GM23338 (cell line): ENCODE measurements around the gene C15orf40. TPM values are rescaled to one million over a fixed set of nuclear protein-coding genes. Genes with fewer than 3 reads are reported as not detected.

Source experiments
- ATAC-seq: fragments of 200-7000 bp; cut with Tn5 transposase; 3 replicates; pipeline ENCODE4 v1.9.1; 2020
- DNase-seq: peaks from one replicate; pipeline ENCODE4 v3.0.0-alpha.2; 2015; ENCODE audit warnings: low spot score
- H2AFZ ChIP-seq: fragments of 200-600 bp; sonication (generic); 2 replicates; pipeline ENCODE4 v1.8.0; 2016; ENCODE audit warnings: antibody characterized with exemption, mild to moderate bottlenecking, moderate library complexity
- H3F3A ChIP-seq: fragments of 200-600 bp; sonication (generic); replicated peaks from 2 replicates; pipeline ENCODE4 v1.8.0; 2017; ENCODE audit warnings: antibody characterized with exemption, mixed run types, low read depth
- H3K27ac ChIP-seq: fragments of 200-600 bp; sonication (generic); 2 replicates; pipeline ENCODE4 v1.6.1; 2016; ENCODE audit warnings: low read depth
- H3K27me3 ChIP-seq: fragments of 200-600 bp; sonication (generic); 2 replicates; pipeline ENCODE4 v1.8.0; 2016; ENCODE audit warnings: mild to moderate bottlenecking, mixed run types, moderate library complexity; ENCODE audit not compliant: insufficient read depth
- H3K36me3 ChIP-seq: fragments of 200-600 bp; sonication (generic); 2 replicates; pipeline ENCODE4 v1.8.0; 2016; ENCODE audit warnings: mild to moderate bottlenecking; ENCODE audit not compliant: insufficient read depth
- H3K4me1 ChIP-seq: fragments of 200-600 bp; sonication (generic); 2 replicates; pipeline ENCODE4 v1.8.0; 2016; ENCODE audit warnings: mild to moderate bottlenecking, moderate library complexity; ENCODE audit not compliant: insufficient read depth
- H3K4me2 ChIP-seq: fragments of 200-600 bp; sonication (generic); 2 replicates; pipeline ENCODE4 v1.7.1; 2017; ENCODE audit warnings: mixed run types
- H3K4me3 ChIP-seq: fragments of 200-600 bp; sonication (generic); 2 replicates; pipeline ENCODE4 v1.6.1; 2016; ENCODE audit warnings: mixed run types
- H3K79me2 ChIP-seq: fragments of 200-600 bp; sonication (generic); replicated peaks from 2 replicates; pipeline ENCODE4 v1.8.0; 2017; ENCODE audit warnings: mild to moderate bottlenecking; ENCODE audit not compliant: insufficient read depth
- H3K9me2 ChIP-seq: fragments of 200-600 bp; sonication (generic); 2 replicates; pipeline ENCODE4 v1.8.0; 2017; ENCODE audit not compliant: insufficient read depth
- H4K20me1 ChIP-seq: fragments of 200-600 bp; sonication (generic); replicated peaks from 2 replicates; pipeline ENCODE4 v1.8.0; 2017; ENCODE audit warnings: mild to moderate bottlenecking; ENCODE audit not compliant: insufficient read depth
- H3K27ac Mint-ChIP-seq: 2 replicates; pipeline ENCODE4 v1.8.0; 2020; ENCODE audit warnings: inconsistent platforms, mild to moderate bottlenecking, moderate library complexity, mixed read lengths
- H3K27me3 Mint-ChIP-seq: 3 replicates; pipeline ENCODE4 v1.8.0; 2022; ENCODE audit warnings: low read depth, mild to moderate bottlenecking, moderate library complexity, mixed read lengths, inconsistent platforms; ENCODE audit not compliant: insufficient read depth, poor library complexity
- H3K36me3 Mint-ChIP-seq: 3 replicates; pipeline ENCODE4 v1.8.0; 2021; ENCODE audit warnings: low read depth, mild to moderate bottlenecking, inconsistent platforms, moderate library complexity, mixed read lengths
- H3K4me1 Mint-ChIP-seq: 3 replicates; pipeline ENCODE4 v1.8.0; 2020; ENCODE audit warnings: mild to moderate bottlenecking, inconsistent platforms, mixed read lengths
- H3K4me3 Mint-ChIP-seq: 3 replicates; pipeline ENCODE4 v1.8.0; 2021; ENCODE audit warnings: moderate library complexity, mild to moderate bottlenecking, inconsistent platforms, mixed read lengths
- H3K9me3 Mint-ChIP-seq: 3 replicates; pipeline ENCODE4 v1.8.0; 2020; ENCODE audit warnings: moderate library complexity, mild to moderate bottlenecking, inconsistent platforms, mixed read lengths
- CREB1 ChIP-seq: fragments of 250-450 bp; sonication (Bioruptor Pico); IDR thresholded peaks from 2 replicates; pipeline ENCODE4 v1.5.0; 2020; ENCODE audit warnings: low read depth, mild to moderate bottlenecking, moderate library complexity
- EZH2 ChIP-seq: fragments of 200-600 bp; sonication (generic); IDR thresholded peaks from one replicate; pipeline ENCODE4 v1.8.0; 2017; ENCODE audit warnings: antibody characterized with exemption, mild to moderate bottlenecking, low read depth; ENCODE audit not compliant: unreplicated experiment
- EZH2phosphoT487 ChIP-seq: fragments of 200-600 bp; sonication (generic); IDR thresholded peaks from one replicate; pipeline ENCODE4 v1.8.1; 2018; ENCODE audit warnings: antibody characterized with exemption; ENCODE audit not compliant: unreplicated experiment
- JUNB ChIP-seq: IDR thresholded peaks from one replicate; pipeline ENCODE4 v1.6.1; 2016; ENCODE audit warnings: antibody characterized with exemption; ENCODE audit not compliant: unreplicated experiment
- NANOG ChIP-seq: IDR thresholded peaks from 2 replicates; pipeline ENCODE4 v1.6.1; 2016; ENCODE audit warnings: antibody characterized with exemption, borderline replicate concordance
- POLR2AphosphoS5 ChIP-seq: IDR thresholded peaks from 2 replicates; pipeline ENCODE4 v1.6.1; 2016; ENCODE audit warnings: antibody characterized with exemption, low read depth
- STAT1 ChIP-seq: IDR thresholded peaks from one replicate; pipeline ENCODE4 v1.6.1; 2016; ENCODE audit warnings: antibody characterized with exemption; ENCODE audit not compliant: unreplicated experiment
- ZNF114 ChIP-seq: fragments of 250-450 bp; sonication (Bioruptor Pico); IDR thresholded peaks from 2 replicates; pipeline ENCODE4 v1.5.0; 2020; ENCODE audit warnings: mild to moderate bottlenecking, moderate library complexity
- ZNF331 ChIP-seq: fragments of 250-450 bp; sonication (Bioruptor Pico); IDR thresholded peaks from 2 replicates; pipeline ENCODE4 v1.5.0; 2020; ENCODE audit warnings: low read depth, mild to moderate bottlenecking, moderate library complexity
- polyA plus RNA-seq: library from polyadenylated mRNA; unstranded; fragments of >200 nt; fragmentation: Nextera tagmentation; extraction: Ambion mirVana; gene quantifications from 2 replicates; pipeline ENCODE4 v1.2.1, GENCODE V29; 2016
- total RNA-seq: library from RNA; depleted of rRNA; stranded (reverse); fragments of >200 nt; shearing (Covaris generic); gene quantifications from 2 replicates; pipeline ENCODE4 v1.2.3, GENCODE V29; 2014
- TF ChIP-seq, protein P1 (sequence below): IDR thresholded peaks from one replicate; pipeline ENCODE4 v1.6.1; 2018; ENCODE audit warnings: antibody characterized with exemption; ENCODE audit not compliant: unreplicated experiment
- TF ChIP-seq, protein P2 (sequence below): IDR thresholded peaks from 2 replicates; pipeline ENCODE4 v1.6.1; 2016; ENCODE audit warnings: antibody characterized with exemption
- TF ChIP-seq, protein P3 (sequence below), 2 experiments: fragments of 200-600 bp in 1 of 2; sonication (generic) in 1 of 2; conservative IDR thresholded peaks; 2 replicates each; pipeline versions ENCODE4 v1.5.1 to v1.6.1; 2016 to 2017; ENCODE audit warnings: antibody characterized with exemption in 2 of 2, low read depth in 2 of 2, mild to moderate bottlenecking in 2 of 2, moderate library complexity in 1 of 2
- TF ChIP-seq, protein P4 (sequence below): fragments of 250-450 bp; sonication (Bioruptor Pico); IDR thresholded peaks from 2 replicates; pipeline ENCODE4 v1.5.0; 2020; ENCODE audit warnings: mild to moderate bottlenecking, moderate library complexity

C15orf40 gene
- total and polyA plus RNA-seq, 2 experiments from 2014 or later: 7.3 to 26.3 TPM

DNA sequence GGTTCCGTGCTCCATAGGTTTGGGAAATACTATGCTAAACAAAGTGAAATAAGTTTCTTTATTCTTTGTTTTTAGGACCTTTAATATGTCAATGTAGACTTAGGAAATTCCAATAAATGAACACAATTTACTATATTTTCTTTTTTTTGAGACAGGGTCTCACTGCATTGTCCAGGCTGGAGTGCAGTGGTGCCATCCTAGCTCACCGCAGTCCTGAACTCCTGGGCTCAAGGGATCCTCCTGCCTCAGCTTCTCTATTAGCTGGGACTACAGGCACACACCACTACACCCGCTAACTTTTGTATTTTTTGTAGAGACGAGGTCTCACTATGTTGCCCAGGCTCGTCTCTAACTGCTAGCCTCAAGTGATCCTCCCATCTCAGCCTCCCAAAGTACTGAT lies 46.5 kb downstream of the C15orf40 start:
- TF ChIP-seq, protein P1, sequence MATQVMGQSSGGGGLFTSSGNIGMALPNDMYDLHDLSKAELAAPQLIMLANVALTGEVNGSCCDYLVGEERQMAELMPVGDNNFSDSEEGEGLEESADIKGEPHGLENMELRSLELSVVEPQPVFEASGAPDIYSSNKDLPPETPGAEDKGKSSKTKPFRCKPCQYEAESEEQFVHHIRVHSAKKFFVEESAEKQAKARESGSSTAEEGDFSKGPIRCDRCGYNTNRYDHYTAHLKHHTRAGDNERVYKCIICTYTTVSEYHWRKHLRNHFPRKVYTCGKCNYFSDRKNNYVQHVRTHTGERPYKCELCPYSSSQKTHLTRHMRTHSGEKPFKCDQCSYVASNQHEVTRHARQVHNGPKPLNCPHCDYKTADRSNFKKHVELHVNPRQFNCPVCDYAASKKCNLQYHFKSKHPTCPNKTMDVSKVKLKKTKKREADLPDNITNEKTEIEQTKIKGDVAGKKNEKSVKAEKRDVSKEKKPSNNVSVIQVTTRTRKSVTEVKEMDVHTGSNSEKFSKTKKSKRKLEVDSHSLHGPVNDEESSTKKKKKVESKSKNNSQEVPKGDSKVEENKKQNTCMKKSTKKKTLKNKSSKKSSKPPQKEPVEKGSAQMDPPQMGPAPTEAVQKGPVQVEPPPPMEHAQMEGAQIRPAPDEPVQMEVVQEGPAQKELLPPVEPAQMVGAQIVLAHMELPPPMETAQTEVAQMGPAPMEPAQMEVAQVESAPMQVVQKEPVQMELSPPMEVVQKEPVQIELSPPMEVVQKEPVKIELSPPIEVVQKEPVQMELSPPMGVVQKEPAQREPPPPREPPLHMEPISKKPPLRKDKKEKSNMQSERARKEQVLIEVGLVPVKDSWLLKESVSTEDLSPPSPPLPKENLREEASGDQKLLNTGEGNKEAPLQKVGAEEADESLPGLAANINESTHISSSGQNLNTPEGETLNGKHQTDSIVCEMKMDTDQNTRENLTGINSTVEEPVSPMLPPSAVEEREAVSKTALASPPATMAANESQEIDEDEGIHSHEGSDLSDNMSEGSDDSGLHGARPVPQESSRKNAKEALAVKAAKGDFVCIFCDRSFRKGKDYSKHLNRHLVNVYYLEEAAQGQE: no peak
- no peak for TF ChIP-seq ZNF331
- TF ChIP-seq, protein P2, sequence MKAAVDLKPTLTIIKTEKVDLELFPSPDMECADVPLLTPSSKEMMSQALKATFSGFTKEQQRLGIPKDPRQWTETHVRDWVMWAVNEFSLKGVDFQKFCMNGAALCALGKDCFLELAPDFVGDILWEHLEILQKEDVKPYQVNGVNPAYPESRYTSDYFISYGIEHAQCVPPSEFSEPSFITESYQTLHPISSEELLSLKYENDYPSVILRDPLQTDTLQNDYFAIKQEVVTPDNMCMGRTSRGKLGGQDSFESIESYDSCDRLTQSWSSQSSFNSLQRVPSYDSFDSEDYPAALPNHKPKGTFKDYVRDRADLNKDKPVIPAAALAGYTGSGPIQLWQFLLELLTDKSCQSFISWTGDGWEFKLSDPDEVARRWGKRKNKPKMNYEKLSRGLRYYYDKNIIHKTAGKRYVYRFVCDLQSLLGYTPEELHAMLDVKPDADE: no peak
- no peak for TF ChIP-seq EZH2phosphoT487
- TF ChIP-seq JUNB: no peak
- TF ChIP-seq STAT1: no peak
- TF ChIP-seq, protein P3, sequence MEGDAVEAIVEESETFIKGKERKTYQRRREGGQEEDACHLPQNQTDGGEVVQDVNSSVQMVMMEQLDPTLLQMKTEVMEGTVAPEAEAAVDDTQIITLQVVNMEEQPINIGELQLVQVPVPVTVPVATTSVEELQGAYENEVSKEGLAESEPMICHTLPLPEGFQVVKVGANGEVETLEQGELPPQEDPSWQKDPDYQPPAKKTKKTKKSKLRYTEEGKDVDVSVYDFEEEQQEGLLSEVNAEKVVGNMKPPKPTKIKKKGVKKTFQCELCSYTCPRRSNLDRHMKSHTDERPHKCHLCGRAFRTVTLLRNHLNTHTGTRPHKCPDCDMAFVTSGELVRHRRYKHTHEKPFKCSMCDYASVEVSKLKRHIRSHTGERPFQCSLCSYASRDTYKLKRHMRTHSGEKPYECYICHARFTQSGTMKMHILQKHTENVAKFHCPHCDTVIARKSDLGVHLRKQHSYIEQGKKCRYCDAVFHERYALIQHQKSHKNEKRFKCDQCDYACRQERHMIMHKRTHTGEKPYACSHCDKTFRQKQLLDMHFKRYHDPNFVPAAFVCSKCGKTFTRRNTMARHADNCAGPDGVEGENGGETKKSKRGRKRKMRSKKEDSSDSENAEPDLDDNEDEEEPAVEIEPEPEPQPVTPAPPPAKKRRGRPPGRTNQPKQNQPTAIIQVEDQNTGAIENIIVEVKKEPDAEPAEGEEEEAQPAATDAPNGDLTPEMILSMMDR (conservative IDR thresholded peaks at IDR 0.05; ENCODE audit: low read depth in 2 of 2): no peak
- TF ChIP-seq, protein P4, sequence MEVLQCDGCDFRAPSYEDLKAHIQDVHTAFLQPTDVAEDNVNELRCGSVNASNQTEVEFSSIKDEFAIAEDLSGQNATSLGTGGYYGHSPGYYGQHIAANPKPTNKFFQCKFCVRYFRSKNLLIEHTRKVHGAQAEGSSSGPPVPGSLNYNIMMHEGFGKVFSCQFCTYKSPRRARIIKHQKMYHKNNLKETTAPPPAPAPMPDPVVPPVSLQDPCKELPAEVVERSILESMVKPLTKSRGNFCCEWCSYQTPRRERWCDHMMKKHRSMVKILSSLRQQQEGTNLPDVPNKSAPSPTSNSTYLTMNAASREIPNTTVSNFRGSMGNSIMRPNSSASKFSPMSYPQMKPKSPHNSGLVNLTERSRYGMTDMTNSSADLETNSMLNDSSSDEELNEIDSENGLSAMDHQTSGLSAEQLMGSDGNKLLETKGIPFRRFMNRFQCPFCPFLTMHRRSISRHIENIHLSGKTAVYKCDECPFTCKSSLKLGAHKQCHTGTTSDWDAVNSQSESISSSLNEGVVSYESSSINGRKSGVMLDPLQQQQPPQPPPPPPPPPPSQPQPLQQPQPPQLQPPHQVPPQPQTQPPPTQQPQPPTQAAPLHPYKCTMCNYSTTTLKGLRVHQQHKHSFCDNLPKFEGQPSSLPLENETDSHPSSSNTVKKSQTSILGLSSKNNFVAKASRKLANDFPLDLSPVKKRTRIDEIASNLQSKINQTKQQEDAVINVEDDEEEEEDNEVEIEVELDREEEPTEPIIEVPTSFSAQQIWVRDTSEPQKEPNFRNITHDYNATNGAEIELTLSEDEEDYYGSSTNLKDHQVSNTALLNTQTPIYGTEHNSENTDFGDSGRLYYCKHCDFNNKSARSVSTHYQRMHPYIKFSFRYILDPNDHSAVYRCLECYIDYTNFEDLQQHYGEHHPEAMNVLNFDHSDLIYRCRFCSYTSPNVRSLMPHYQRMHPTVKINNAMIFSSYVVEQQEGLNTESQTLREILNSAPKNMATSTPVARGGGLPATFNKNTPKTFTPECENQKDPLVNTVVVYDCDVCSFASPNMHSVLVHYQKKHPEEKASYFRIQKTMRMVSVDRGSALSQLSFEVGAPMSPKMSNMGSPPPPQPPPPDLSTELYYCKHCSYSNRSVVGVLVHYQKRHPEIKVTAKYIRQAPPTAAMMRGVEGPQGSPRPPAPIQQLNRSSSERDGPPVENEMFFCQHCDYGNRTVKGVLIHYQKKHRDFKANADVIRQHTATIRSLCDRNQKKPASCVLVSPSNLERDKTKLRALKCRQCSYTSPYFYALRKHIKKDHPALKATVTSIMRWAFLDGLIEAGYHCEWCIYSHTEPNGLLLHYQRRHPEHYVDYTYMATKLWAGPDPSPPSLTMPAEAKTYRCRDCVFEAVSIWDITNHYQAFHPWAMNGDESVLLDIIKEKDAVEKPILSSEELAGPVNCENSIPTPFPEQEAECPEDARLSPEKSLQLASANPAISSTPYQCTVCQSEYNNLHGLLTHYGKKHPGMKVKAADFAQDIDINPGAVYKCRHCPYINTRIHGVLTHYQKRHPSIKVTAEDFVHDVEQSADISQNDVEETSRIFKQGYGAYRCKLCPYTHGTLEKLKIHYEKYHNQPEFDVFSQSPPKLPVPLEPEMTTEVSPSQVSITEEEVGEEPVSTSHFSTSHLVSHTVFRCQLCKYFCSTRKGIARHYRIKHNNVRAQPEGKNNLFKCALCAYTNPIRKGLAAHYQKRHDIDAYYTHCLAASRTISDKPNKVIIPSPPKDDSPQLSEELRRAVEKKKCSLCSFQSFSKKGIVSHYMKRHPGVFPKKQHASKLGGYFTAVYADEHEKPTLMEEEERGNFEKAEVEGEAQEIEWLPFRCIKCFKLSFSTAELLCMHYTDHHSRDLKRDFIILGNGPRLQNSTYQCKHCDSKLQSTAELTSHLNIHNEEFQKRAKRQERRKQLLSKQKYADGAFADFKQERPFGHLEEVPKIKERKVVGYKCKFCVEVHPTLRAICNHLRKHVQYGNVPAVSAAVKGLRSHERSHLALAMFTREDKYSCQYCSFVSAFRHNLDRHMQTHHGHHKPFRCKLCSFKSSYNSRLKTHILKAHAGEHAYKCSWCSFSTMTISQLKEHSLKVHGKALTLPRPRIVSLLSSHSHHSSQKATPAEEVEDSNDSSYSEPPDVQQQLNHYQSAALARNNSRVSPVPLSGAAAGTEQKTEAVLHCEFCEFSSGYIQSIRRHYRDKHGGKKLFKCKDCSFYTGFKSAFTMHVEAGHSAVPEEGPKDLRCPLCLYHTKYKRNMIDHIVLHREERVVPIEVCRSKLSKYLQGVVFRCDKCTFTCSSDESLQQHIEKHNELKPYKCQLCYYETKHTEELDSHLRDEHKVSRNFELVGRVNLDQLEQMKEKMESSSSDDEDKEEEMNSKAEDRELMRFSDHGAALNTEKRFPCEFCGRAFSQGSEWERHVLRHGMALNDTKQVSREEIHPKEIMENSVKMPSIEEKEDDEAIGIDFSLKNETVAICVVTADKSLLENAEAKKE (CRISPR knock-in tag): no peak
- no peak for TF ChIP-seq POLR2AphosphoS5
- TF ChIP-seq NANOG: no peak
- no peak for TF ChIP-seq ZNF114 (CRISPR knock-in tag)
- no peak for TF ChIP-seq EZH2
- no peak for TF ChIP-seq CREB1 (CRISPR knock-in tag)
- no peaks in the 10 kb centered on the region for H3K27me3 ChIP-seq
- ATAC-seq (no peak), DNase-seq (no peak)
- no peaks in the 10 kb centered on the region for H3F3A ChIP-seq
- Mint-ChIP-seq H3K9me3 (no peaks in the 10 kb centered on the region), H3K36me3 (no peaks in the 10 kb centered on the region), H3K4me1 (peaks cover 18% of the 10 kb centered on the region), H3K4me3 (no peak overlapping the region), H3K27ac (no peak overlapping the region), H3K27me3 (peaks cover 8% of the 10 kb centered on the region)
- H4K20me1 ChIP-seq: no peaks in the 10 kb centered on the region
- no peaks in the 10 kb centered on the region for H3K9me2 ChIP-seq
- H3K4me2 ChIP-seq: no peak overlapping the region
- no peaks in the 10 kb centered on the region for H3K36me3 ChIP-seq
- no peak overlapping the region for H3K4me3 ChIP-seq
- H3K4me1 ChIP-seq: peaks cover 11% of the 10 kb centered on the region
- H3K27ac ChIP-seq: no peak overlapping the region
- no peaks in the 10 kb centered on the region for H3K79me2 ChIP-seq
- no peak overlapping the region for H2AFZ ChIP-seq
